ENCODE measurements around the gene HERC4. TPM values are rescaled to one million over a fixed set of nuclear protein-coding genes. Genes with fewer than 3 reads are reported as not detected.

HERC4 gene
- total and polyA plus RNA-seq, 8 donors, result 11.2 to 30.7 (median 14.1) TPM

DNA sequence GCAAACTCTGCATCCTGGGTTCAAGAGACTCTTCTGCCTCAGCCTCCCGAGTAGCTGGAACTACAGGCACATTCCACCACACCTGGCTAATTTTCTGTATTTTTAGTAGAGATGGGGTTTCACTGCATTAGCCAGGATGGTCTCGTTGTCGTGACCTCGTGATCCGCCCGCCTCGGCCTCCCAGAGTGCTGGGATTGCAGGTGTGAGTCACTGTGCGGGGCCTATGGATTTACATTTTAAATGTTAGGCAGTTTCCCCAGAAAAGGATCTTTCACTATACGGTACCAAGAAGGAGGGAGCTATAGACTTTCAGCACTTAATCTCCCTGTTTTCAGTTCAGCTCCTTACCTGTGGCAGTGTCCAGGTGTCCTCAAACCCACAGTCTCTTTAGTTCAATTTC is 139.9 kb downstream of the HERC4 start:
- intact Hi-C loops (cut with DNase I), result no loop called here
- no peaks in the 10 kb centered on the region for H3K9me3 ChIP-seq
- H3K36me3 ChIP-seq, result peaks cover 0 to 42% (median 7%) of the 10 kb centered on the region in 3 donors
- ATAC-seq, result no peak
- no peak for TF ChIP-seq CTCF (IDR thresholded peaks at IDR 0.05)
- FAIRE-seq, result no peak
- DNase-seq, result no peak
- no peak overlapping the region for H3K27ac ChIP-seq
- H3K4me1 ChIP-seq, result no peaks in the 10 kb centered on the region
- H3K4me3 ChIP-seq, result no peak overlapping the region
- no peaks in the 10 kb centered on the region for H3K27me3 ChIP-seq
- WGBS, 2 donors, result 96 to 98% methylated on average over 9 of the region's 9 CpGs

- Histone ChIP-seq H3K4me1 (no peaks in the 10 kb centered on the region), H3K4me3 (no peak overlapping the region), H3K9me3 (no peaks in the 10 kb centered on the region), H3K27me3 (no peaks in the 10 kb centered on the region), H3K27ac (no peak overlapping the region), H3K36me3 (peaks cover 0 to 42% (median 7%) of the 10 kb centered on the region in 3 donors)
- 68 to 71% methylated on average over 1 of the region's 1 CpG for WGBS, 2 donors
- no peak for ATAC-seq
- TF ChIP-seq CTCF (IDR thresholded peaks at IDR 0.05), result no peak
- no peak for DNase-seq
- FAIRE-seq, result no peak
- intact Hi-C loops (cut with DNase I), result no loop called here
Measured at GRCh38 chr10:67934336-67934735, 140.7 kb downstream of the HERC4 start.

- peaks cover 0 to 42% (median 7%) of the 10 kb centered on the region in 3 donors for H3K36me3 ChIP-seq
- TF ChIP-seq CTCF (IDR thresholded peaks at IDR 0.05), result no peak
- no peaks in the 10 kb centered on the region for H3K27me3 ChIP-seq
- H3K4me3 ChIP-seq, result no peak overlapping the region
- no peaks in the 10 kb centered on the region for H3K4me1 ChIP-seq
- WGBS, 2 donors, result 84 to 87% methylated on average over 2 of the region's 2 CpGs
- intact Hi-C loops (cut with DNase I), result no loop called here
- ATAC-seq, result no peak
- DNase-seq, result no peak
- H3K9me3 ChIP-seq, result no peaks in the 10 kb centered on the region
- no peak overlapping the region for H3K27ac ChIP-seq
- no peak for FAIRE-seq
Measured at GRCh38 chr10:67933199-67933598, 141.9 kb downstream of the HERC4 start.

DNA sequence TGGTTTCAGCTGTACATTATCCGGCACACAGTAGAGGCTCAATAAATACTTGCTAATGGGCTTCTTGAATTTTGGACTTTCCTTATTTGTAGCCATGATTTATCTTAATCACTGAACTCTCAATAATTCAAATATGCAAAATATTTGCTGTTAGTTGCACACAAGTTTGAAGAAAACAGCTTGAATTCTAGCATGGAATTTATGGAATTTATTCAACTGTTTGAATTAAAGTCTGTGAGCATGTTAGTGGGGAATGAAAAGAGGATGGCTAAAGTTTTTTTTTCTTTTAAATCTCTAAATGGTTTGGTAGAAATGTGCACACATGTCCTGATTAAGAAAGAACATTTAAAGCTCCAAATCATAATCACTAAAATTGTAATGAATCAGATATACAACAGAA is 148.1 kb downstream of the HERC4 start:
- Histone ChIP-seq H3K4me1 (no peaks in the 10 kb centered on the region), H3K4me3 (no peak overlapping the region), H3K9me3 (no peaks in the 10 kb centered on the region), H3K36me3 (peaks cover 0 to 20% (median 3%) of the 10 kb centered on the region in 3 donors), H3K27ac (no peak overlapping the region), H3K27me3 (no peaks in the 10 kb centered on the region)
- ATAC-seq (no peak), DNase-seq (no peak), FAIRE-seq (no peak)
- whole genome bisulfite sequencing, 2 donors, result 97% methylated on average over 1 of the region's 1 CpG
- intact Hi-C loops (cut with DNase I), result no loop called here
- TF ChIP-seq CTCF (IDR thresholded peaks at IDR 0.05), result no peak

DNA sequence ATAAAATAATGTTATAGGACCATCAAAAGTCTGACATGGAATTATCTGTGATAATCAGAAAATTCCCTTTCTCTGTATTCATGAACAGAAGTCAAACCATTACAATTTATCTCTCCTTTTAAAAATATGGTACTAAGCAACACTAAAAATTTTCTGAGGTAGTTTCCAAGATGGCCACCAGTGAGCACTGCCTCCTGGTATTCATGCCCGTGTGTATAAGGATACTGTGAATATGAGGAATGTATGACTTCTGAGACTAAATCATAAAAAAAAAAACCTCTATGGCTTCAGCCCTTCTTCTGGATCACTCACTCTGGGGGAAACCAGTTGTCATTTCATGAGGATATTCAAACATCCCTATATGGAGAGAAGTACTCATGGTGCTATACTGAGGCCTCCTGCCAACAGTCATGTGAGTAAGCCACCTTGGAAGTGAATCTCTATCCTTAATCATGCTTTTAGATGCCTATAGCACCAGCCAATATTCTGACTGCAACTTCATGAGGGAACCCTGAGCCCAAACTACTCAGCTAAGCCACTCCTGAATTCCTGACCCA is 149.6 kb downstream of the HERC4 start:
- Histone ChIP-seq H3K36me3 (peaks cover 0 to 5% (median 3%) of the 10 kb centered on the region in 3 donors), H3K4me1 (no peaks in the 10 kb centered on the region), H3K27me3 (no peaks in the 10 kb centered on the region), H3K4me3 (no peak overlapping the region), H3K9me3 (no peaks in the 10 kb centered on the region), H3K27ac (no peak overlapping the region)
- DNase-seq (no peak), ATAC-seq (no peak), FAIRE-seq (no peak)
- intact Hi-C loops (cut with DNase I), result no loop called here
- no peak for TF ChIP-seq CTCF (IDR thresholded peaks at IDR 0.05)
- WGBS, 2 donors, result 93 to 94% methylated on average over 1 of the region's 1 CpG
